AG20443 (cell line): ENCODE results near the gene NEDD8.
"Not testable (repeated sequence)": the region's sequence is repeated elsewhere in the genome, so short reads cannot be mapped to it uniquely, and the experiment has no call there.

Source experiments
- DNase-seq: peaks from one replicate; pipeline ENCODE4 v3.0.0; 2012; ENCODE audit warnings: low spot score, mixed read lengths

Gene NEDD8

GRCh38 chr14:24247422-24247821 lies 15.3 kb upstream of the NEDD8 start:
- no peak for DNase-seq

- no peak for DNase-seq
Measured at GRCh38 chr14:24246765-24247212, 14.6 kb upstream of the NEDD8 start.

GRCh38 chr14:24245350-24245749 lies 13.2 kb upstream of the NEDD8 start:
- not testable (repeated sequence) for DNase-seq

- DNase-seq, result no peak
Measured at GRCh38 chr14:24243336-24243836, 11.2 kb upstream of the NEDD8 start.

GRCh38 chr14:24241829-24242443 lies 9.8 kb upstream of the NEDD8 start:
- DNase-seq, result peak; percentile 97

GRCh38 chr14:24240110-24240918 lies 8.1 kb upstream of the NEDD8 start:
- DNase-seq, result no peak

- no peak for DNase-seq
Measured at GRCh38 chr14:24238527-24239037, 6.4 kb upstream of the NEDD8 start.

- DNase-seq, result no peak
Measured at GRCh38 chr14:24238123-24238522, 6.0 kb upstream of the NEDD8 start.

- DNase-seq, result no peak
Measured at GRCh38 chr14:24237463-24237955, 5.3 kb upstream of the NEDD8 start.

GRCh38 chr14:24236689-24237462 lies 4.7 kb upstream of the NEDD8 start:
- DNase-seq, result no peak

GRCh38 chr14:24235804-24236688 lies 3.9 kb upstream of the NEDD8 start:
- DNase-seq, result no peak

GRCh38 chr14:24234095-24235005 lies 2.2 kb upstream of the NEDD8 start:
- DNase-seq, result no peak

GRCh38 chr14:24233538-24233866 lies 1.3 kb upstream of the NEDD8 start:
- no peak for DNase-seq

- DNase-seq, result no peak
Measured at GRCh38 chr14:24232645-24233537, 724 bp upstream of the NEDD8 start, which contains the start of gene GMPR2. Gene GMPR2, plus strand, starts transcription at chr14:24232929. Its CDS starts 325 bp downstream, at chr14:24233254.

- no peak for DNase-seq
Measured at GRCh38 chr14:24231263-24232120, 675 bp downstream of the NEDD8 start.

- DNase-seq, result no peak
Measured at GRCh38 chr14:24228902-24229301, 3.3 kb downstream of the NEDD8 start.

GRCh38 chr14:24226473-24226872 lies 5.7 kb downstream of the NEDD8 start:
- DNase-seq, result no peak

GRCh38 chr14:24224618-24225071 lies 7.5 kb downstream of the NEDD8 start:
- DNase-seq, result peak; percentile 61
